ENCODE measurements around the gene ENDOD1. TPM values are rescaled to one million over a fixed set of nuclear protein-coding genes. Genes with fewer than 3 reads are reported as not detected.
A peak's percentile ranks its signal among the peaks of the same experiment; 100 is the strongest.

The ENDOD1 gene
- total RNA-seq, 1 experiment from 2014 or later = 11.4 TPM

GRCh38 chr11:95132956-95133355 lies 43.3 kb downstream of the ENDOD1 start:
- CTCF ChIA-PET = interaction anchor here (0.7 to 1.9 kb wide), 6 partner anchors 13 to 65 kb away, joined by 3 to 9 read pairs (median 4); no protein-coding TSS in a partner anchor
- POLR2A ChIA-PET = interaction anchor here (0.6 to 5.3 kb wide), 14 partner anchors 12 to 364 kb away, joined by 3 to 78 read pairs (median 6); partner anchors contain the start of genes ENDOD1 and SRSF8
- Mint-ChIP-seq H3K27me3 (ENCODE audit: insufficient read depth, unreplicated experiment) (no peaks in the 10 kb centered on the region), H3K9me3 (ENCODE audit: unreplicated experiment) (no peaks in the 10 kb centered on the region), H3K4me3 (ENCODE audit: unreplicated experiment) (no peak overlapping the region), H3K4me1 (ENCODE audit: insufficient read depth, unreplicated experiment) (peaks cover 25% of the 10 kb centered on the region), H3K36me3 (ENCODE audit: insufficient read depth, unreplicated experiment) (peaks cover 8% of the 10 kb centered on the region), H3K27ac (ENCODE audit: low read depth, unreplicated experiment) (peak overlapping the region; percentile 42)
- no TSS peak for BruUV-seq (replicated peaks)
- intact Hi-C loops (cut with micrococcal nuclease) = loop anchor here (1.0 to 5.0 kb wide), 2 partner anchors 40 to 66 kb away; partner anchors contain the start of gene SRSF8
- TF ChIP-seq CTCF (IDR thresholded peaks at IDR 0.05; ENCODE audit: unreplicated experiment) = no peak
- DNase-seq (ENCODE audit: unreplicated experiment) = peak; percentile 82

- peak overlapping the region; percentile 61 for H3K27ac Mint-ChIP-seq (ENCODE audit: low read depth, unreplicated experiment)
- peaks cover 3% of the 10 kb centered on the region for H3K36me3 Mint-ChIP-seq (ENCODE audit: insufficient read depth, unreplicated experiment)
- no peaks in the 10 kb centered on the region for H3K9me3 Mint-ChIP-seq (ENCODE audit: unreplicated experiment)
- no TSS peak for BruUV-seq (replicated peaks)
- intact Hi-C loops (cut with micrococcal nuclease) = loop anchor here (1.0 to 5.0 kb wide), 2 partner anchors 26 to 67 kb away; partner anchors contain the start of gene SRSF8
- DNase-seq (ENCODE audit: unreplicated experiment) = peak; percentile 91
- H3K27me3 Mint-ChIP-seq (ENCODE audit: insufficient read depth, unreplicated experiment) = no peaks in the 10 kb centered on the region
- POLR2A ChIA-PET = interaction anchor here (0.6 to 5.3 kb wide), 16 partner anchors 8 to 1022 kb away, joined by 3 to 78 read pairs (median 6); partner anchors contain the start of genes CEP57, CWC15, ENDOD1 and FAM76B
- H3K4me3 Mint-ChIP-seq (ENCODE audit: unreplicated experiment) = no peak overlapping the region
- CTCF ChIA-PET = interaction anchor here (0.7 to 1.8 kb wide), 4 partner anchors 8 to 395 kb away, joined by 3 to 5 read pairs (median 4); partner anchors contain the start of gene ENDOD1
- peaks cover 25% of the 10 kb centered on the region for H3K4me1 Mint-ChIP-seq (ENCODE audit: insufficient read depth, unreplicated experiment)
- TF ChIP-seq CTCF (IDR thresholded peaks at IDR 0.05; ENCODE audit: unreplicated experiment) = no peak
Measured at GRCh38 chr11:95134491-95134890, 44.8 kb downstream of the ENDOD1 start.

GRCh38 chr11:95135155-95135554 lies 45.5 kb downstream of the ENDOD1 start:
- POLR2A ChIA-PET = interaction anchor here (0.6 to 5.3 kb wide), 15 partner anchors 8 to 1023 kb away, joined by 3 to 78 read pairs (median 6); partner anchors contain the start of genes CEP57, CWC15, ENDOD1 and FAM76B
- peak overlapping the region; percentile 61 for H3K27ac Mint-ChIP-seq (ENCODE audit: low read depth, unreplicated experiment)
- CTCF ChIA-PET = interaction anchor here (0.5 to 1.5 kb wide), 4 partner anchors 8 to 74 kb away, joined by 4 to 5 read pairs (median 4); partner anchors contain the start of gene ENDOD1

More at GRCh38 chr11:95135155-95135554, 45.5 kb downstream of the ENDOD1 start:
- Mint-ChIP-seq H3K4me1 (ENCODE audit: insufficient read depth, unreplicated experiment) (peaks cover 25% of the 10 kb centered on the region), H3K9me3 (ENCODE audit: unreplicated experiment) (no peaks in the 10 kb centered on the region), H3K27me3 (ENCODE audit: insufficient read depth, unreplicated experiment) (no peaks in the 10 kb centered on the region), H3K36me3 (ENCODE audit: insufficient read depth, unreplicated experiment) (no peaks in the 10 kb centered on the region), H3K4me3 (ENCODE audit: unreplicated experiment) (no peak overlapping the region)
- no peak for TF ChIP-seq CTCF (IDR thresholded peaks at IDR 0.05; ENCODE audit: unreplicated experiment)
- intact Hi-C loops (cut with micrococcal nuclease) = no loop called here
- no TSS peak for BruUV-seq (replicated peaks)
- peak; percentile 42 for DNase-seq (ENCODE audit: unreplicated experiment)

Data from MCF 10A (cell line).